Astrocyte (in vitro differentiated cells and primary cell): ENCODE results near the gene PPP2R2C.

Experiments
- CTCF ChIP-seq: IDR thresholded peaks from 2 replicates; pipeline ENCODE4 v1.5.1; 2011; ENCODE audit warnings: low read depth, mild to moderate bottlenecking, inconsistent platforms, low read length, moderate library complexity; ENCODE audit not compliant: insufficient read depth
- EZH2 ChIP-seq: IDR thresholded peaks from 2 replicates; pipeline ENCODE4 v1.6.1; 2012; ENCODE audit warnings: mild to moderate bottlenecking, low read length, inconsistent platforms; ENCODE audit not compliant: insufficient read depth

GRCh38 chr4:6472387-6473263, at the start of gene PPP2R2C:
- TF ChIP-seq CTCF = no peak
- TF ChIP-seq EZH2 = peak; percentile 61
